CD4-positive, CD25-positive, alpha-beta regulatory T cell (primary cell): Measurements from ENCODE around the gene DHRS9. TPM values are rescaled to one million over a fixed set of nuclear protein-coding genes. Genes with fewer than 3 reads are reported as not detected.
"Not testable (repeated sequence)": the region's sequence is repeated elsewhere in the genome, so short reads cannot be mapped to it uniquely, and the experiment has no call there.

ENCODE experiments used
- ATAC-seq, 2 donors: fragments of 150-1000 bp; cut with Tn5 transposase; one replicate each; pipeline ENCODE4 v1.10.0; 2021; ENCODE audit warnings: low read depth in 2 of 2, moderate number of reproducible peaks in 2 of 2, moderate library complexity in 1 of 2
- DNase-seq, 3 donors: peaks; one replicate each; pipeline versions ENCODE4 v3.0.0 to v3.0.0-alpha.2; 2012 to 2022; ENCODE audit warnings: mixed read lengths in 1 of 3
- H3K27ac ChIP-seq: one replicate; pipeline ENCODE4 v1.7.0; 2013; ENCODE audit warnings: mild to moderate bottlenecking, low read length; ENCODE audit not compliant: insufficient read depth, poor library complexity, severe bottlenecking
- H3K27me3 ChIP-seq: one replicate; pipeline ENCODE4 v1.7.0; 2013; ENCODE audit warnings: low read length; ENCODE audit not compliant: control insufficient read depth, insufficient read depth
- H3K36me3 ChIP-seq: one replicate; pipeline ENCODE4 v1.7.0; 2013; ENCODE audit warnings: mild to moderate bottlenecking, low read length, moderate library complexity; ENCODE audit not compliant: control insufficient read depth, insufficient read depth
- H3K4me1 ChIP-seq: 2 replicates; pipeline ENCODE4 v1.7.0; 2013; ENCODE audit warnings: mild to moderate bottlenecking, low read length; ENCODE audit not compliant: insufficient read depth, control insufficient read depth, poor library complexity, severe bottlenecking
- H3K4me3 ChIP-seq: one replicate; pipeline ENCODE4 v1.7.0; 2013; ENCODE audit warnings: low read depth, mild to moderate bottlenecking, low read length, moderate library complexity
- H3K9me3 ChIP-seq, 2 experiments: 1 replicate in 1 of 2; 2 replicates in 1 of 2; pipeline ENCODE4 v1.7.0; 2013; ENCODE audit warnings: low read length in 2 of 2, mild to moderate bottlenecking in 1 of 2, moderate library complexity in 1 of 2; ENCODE audit not compliant: control insufficient read depth in 2 of 2
- H3K27ac Mint-ChIP-seq, 3 donors: one replicate each; pipeline ENCODE4 v1.8.0; 2020 to 2022; ENCODE audit warnings: mild to moderate bottlenecking in 3 of 3, mixed read lengths in 3 of 3, moderate library complexity in 2 of 3
- H3K27me3 Mint-ChIP-seq: one replicate; pipeline ENCODE4 v1.8.0; 2022; ENCODE audit warnings: mild to moderate bottlenecking, mixed read lengths
- H3K36me3 Mint-ChIP-seq: one replicate; pipeline ENCODE4 v1.8.0; 2020; ENCODE audit warnings: mixed read lengths
- H3K4me1 Mint-ChIP-seq, 4 donors: one replicate each; pipeline ENCODE4 v1.8.0; 2020 to 2022; ENCODE audit warnings: mixed read lengths in 4 of 4, mild to moderate bottlenecking in 1 of 4
- H3K4me3 Mint-ChIP-seq, 4 donors: one replicate each; pipeline ENCODE4 v1.8.0; 2020 to 2022; ENCODE audit warnings: mild to moderate bottlenecking in 4 of 4, mixed read lengths in 4 of 4, moderate library complexity in 3 of 4
- H3K9me3 Mint-ChIP-seq, 7 donors: one replicate each; pipeline ENCODE4 v1.8.0; 2020 to 2022; ENCODE audit warnings: mixed read lengths in 7 of 7, mild to moderate bottlenecking in 3 of 7, moderate library complexity in 2 of 7
- polyA plus RNA-seq, 4 donors: library from polyadenylated mRNA; unstranded; fragments of 300-500 nt; fragmentation: Illumina TruSeq; gene quantifications; one replicate each; pipeline ENCODE4 v1.2.3, GENCODE V29; 2021
- total RNA-seq: library from RNA; stranded (reverse); gene quantifications from one replicate; pipeline ENCODE4 v1.2.3, GENCODE V29; 2022

The DHRS9 gene
- total and polyA plus RNA-seq, 5 donors from 2014 or later: not detected

- no peak overlapping the region for H3K27ac Mint-ChIP-seq
Observed at GRCh38 chr2:169047256-169048250, 21.8 kb upstream of the DHRS9 start.

GRCh38 chr2:169049142-169049541 is 20.2 kb upstream of the DHRS9 start:
- H3K27me3 Mint-ChIP-seq: peaks cover 6% of the 10 kb centered on the region

More at GRCh38 chr2:169047256-169048250, 21.8 kb upstream of the DHRS9 start:
- no peaks in the 10 kb centered on the region for H3K36me3 Mint-ChIP-seq
- Histone ChIP-seq H3K36me3 (no peaks in the 10 kb centered on the region), H3K4me3 (no peak overlapping the region), H3K4me1 (no peaks in the 10 kb centered on the region), H3K27ac (no peak overlapping the region), H3K9me3 (peaks cover 0 to 3% of the 10 kb centered on the region in 2 experiments), H3K27me3 (no peaks in the 10 kb centered on the region)
- H3K4me3 Mint-ChIP-seq: no peak overlapping the region
- no peaks in the 10 kb centered on the region for H3K4me1 Mint-ChIP-seq
- peaks cover 1 to 10% (median 4%) of the 10 kb centered on the region in 7 donors for H3K9me3 Mint-ChIP-seq
- DNase-seq (no peak), ATAC-seq (no peak)
- peaks cover 6% of the 10 kb centered on the region for H3K27me3 Mint-ChIP-seq

GRCh38 chr2:169050476-169051240 is 18.7 kb upstream of the DHRS9 start:
- peaks cover 6% of the 10 kb centered on the region for H3K27me3 Mint-ChIP-seq
- ATAC-seq: no peak
- no peak overlapping the region for H3K27ac ChIP-seq

More at GRCh38 chr2:169049142-169049541, 20.2 kb upstream of the DHRS9 start:
- Mint-ChIP-seq H3K27ac (no peak overlapping the region), H3K4me1 (no peaks in the 10 kb centered on the region), H3K9me3 (peaks cover 0 to 4% (median 1%) of the 10 kb centered on the region in 7 donors), H3K4me3 (no peak overlapping the region), H3K36me3 (no peaks in the 10 kb centered on the region)
- H3K27ac ChIP-seq: no peak overlapping the region
- no peaks in the 10 kb centered on the region for H3K9me3 ChIP-seq
- H3K4me1 ChIP-seq: no peaks in the 10 kb centered on the region
- ATAC-seq (no peak), DNase-seq (no peak)
- no peak overlapping the region for H3K4me3 ChIP-seq
- no peaks in the 10 kb centered on the region for H3K36me3 ChIP-seq
- H3K27me3 ChIP-seq: no peaks in the 10 kb centered on the region

GRCh38 chr2:169054575-169054974 is 14.8 kb upstream of the DHRS9 start:
- not testable (repeated sequence) for H3K36me3 Mint-ChIP-seq, DNase-seq, H3K4me3 ChIP-seq, H3K4me1 ChIP-seq, H3K36me3 ChIP-seq, H3K4me3 Mint-ChIP-seq, H3K27ac ChIP-seq, H3K27ac Mint-ChIP-seq, H3K9me3 ChIP-seq, H3K27me3 ChIP-seq, ATAC-seq, H3K4me1 Mint-ChIP-seq, H3K27me3 Mint-ChIP-seq
- H3K9me3 Mint-ChIP-seq: peaks cover 0 to 17% (median 7%) of the 10 kb centered on the region in 7 donors

More at GRCh38 chr2:169050476-169051240, 18.7 kb upstream of the DHRS9 start:
- Mint-ChIP-seq H3K27ac (no peak overlapping the region), H3K4me1 (no peaks in the 10 kb centered on the region), H3K4me3 (no peak overlapping the region), H3K36me3 (no peaks in the 10 kb centered on the region), H3K9me3 (peaks cover 0 to 16% (median 4%) of the 10 kb centered on the region in 7 donors)
- Histone ChIP-seq H3K4me1 (no peaks in the 10 kb centered on the region), H3K9me3 (peaks cover 6% of the 10 kb centered on the region in 2 experiments), H3K27me3 (no peaks in the 10 kb centered on the region), H3K4me3 (no peak overlapping the region), H3K36me3 (no peaks in the 10 kb centered on the region)
- DNase-seq: no peak

GRCh38 chr2:169064199-169064598 is 5.2 kb upstream of the DHRS9 start:
- not testable (repeated sequence) for H3K9me3 Mint-ChIP-seq, H3K36me3 Mint-ChIP-seq, H3K4me3 ChIP-seq, H3K4me1 Mint-ChIP-seq, H3K27ac Mint-ChIP-seq, H3K9me3 ChIP-seq, H3K4me3 Mint-ChIP-seq, H3K4me1 ChIP-seq, H3K27me3 Mint-ChIP-seq, ATAC-seq, H3K27ac ChIP-seq, DNase-seq, H3K36me3 ChIP-seq, H3K27me3 ChIP-seq

- Mint-ChIP-seq H3K36me3 (no peaks in the 10 kb centered on the region), H3K27ac (no peak overlapping the region), H3K27me3 (peaks cover 5% of the 10 kb centered on the region), H3K4me1 (no peaks in the 10 kb centered on the region), H3K9me3 (peaks cover 0 to 1% (median 0%) of the 10 kb centered on the region in 7 donors), H3K4me3 (no peak overlapping the region)
- Histone ChIP-seq H3K36me3 (no peaks in the 10 kb centered on the region), H3K4me1 (no peaks in the 10 kb centered on the region), H3K27me3 (no peaks in the 10 kb centered on the region), H3K9me3 (no peaks in the 10 kb centered on the region), H3K27ac (no peak overlapping the region), H3K4me3 (no peak overlapping the region)
- ATAC-seq (no peak), DNase-seq (no peak)
Observed at GRCh38 chr2:169065422-169065821, 3.9 kb upstream of the DHRS9 start.

GRCh38 chr2:169065864-169066517 is 3.4 kb upstream of the DHRS9 start:
- Mint-ChIP-seq H3K4me3 (peak overlapping the region in 1 of 4 donors; percentile 18), H3K4me1 (no peaks in the 10 kb centered on the region), H3K9me3 (peaks cover 0 to 1% (median 0%) of the 10 kb centered on the region in 7 donors), H3K27me3 (peaks cover 5% of the 10 kb centered on the region), H3K27ac (no peak overlapping the region), H3K36me3 (no peaks in the 10 kb centered on the region)
- Histone ChIP-seq H3K27ac (no peak overlapping the region), H3K36me3 (no peaks in the 10 kb centered on the region), H3K27me3 (no peaks in the 10 kb centered on the region), H3K9me3 (no peaks in the 10 kb centered on the region), H3K4me1 (no peaks in the 10 kb centered on the region), H3K4me3 (no peak overlapping the region)
- DNase-seq (no peak), ATAC-seq (no peak)
